Raji (cell line): ENCODE data around the gene FBXO24.

Experiments used
- POLR2A ChIP-seq: IDR thresholded peaks from 2 replicates; pipeline ENCODE4 v1.6.1; 2011; ENCODE audit warnings: low read depth, low read length, control low read depth; ENCODE audit not compliant: insufficient read depth

Gene FBXO24

DNA sequence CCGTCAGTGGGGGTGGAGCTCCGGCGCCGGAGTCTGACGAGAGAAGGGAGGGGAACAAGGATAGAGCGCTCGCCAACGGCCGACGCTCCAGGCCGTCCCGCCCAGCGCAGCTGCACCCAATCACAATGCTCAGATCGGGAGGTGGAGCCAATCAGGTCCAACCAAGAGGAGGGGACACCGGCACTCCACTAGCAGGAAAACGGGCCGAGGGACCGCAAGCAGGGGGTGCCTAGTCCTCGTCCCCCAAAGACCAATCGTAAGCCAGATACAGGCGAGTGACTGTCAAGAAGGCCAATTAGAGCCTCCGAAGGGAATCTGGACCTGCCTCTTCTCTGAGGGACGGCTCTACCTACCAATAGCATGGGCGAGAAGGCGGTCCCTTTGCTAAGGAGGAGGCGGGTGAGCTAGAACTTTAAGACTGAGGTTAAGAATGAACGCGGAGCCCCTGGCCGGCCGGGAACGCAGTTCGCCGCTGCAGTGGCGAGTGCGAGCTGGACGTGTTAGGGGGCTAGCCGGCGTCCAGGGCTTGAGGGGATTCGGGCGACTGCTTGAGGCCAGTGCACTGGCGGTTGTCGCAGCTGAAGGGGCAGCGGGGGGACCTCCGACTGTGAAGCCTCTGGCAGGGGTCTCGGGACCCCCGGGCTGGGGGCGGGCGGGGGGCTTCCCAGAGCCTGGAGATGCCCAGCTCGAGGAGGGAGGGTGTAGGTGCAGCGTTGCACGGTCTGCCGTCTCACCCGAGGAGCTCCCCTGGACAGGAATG, at the start of gene FBXO24:
FBXO24 (plus strand) TSS at position 63 of the 760 bp plus-strand sequence; CDS start at position 361, 298 bp downstream.
- peak; percentile 68 for TF ChIP-seq POLR2A

DNA sequence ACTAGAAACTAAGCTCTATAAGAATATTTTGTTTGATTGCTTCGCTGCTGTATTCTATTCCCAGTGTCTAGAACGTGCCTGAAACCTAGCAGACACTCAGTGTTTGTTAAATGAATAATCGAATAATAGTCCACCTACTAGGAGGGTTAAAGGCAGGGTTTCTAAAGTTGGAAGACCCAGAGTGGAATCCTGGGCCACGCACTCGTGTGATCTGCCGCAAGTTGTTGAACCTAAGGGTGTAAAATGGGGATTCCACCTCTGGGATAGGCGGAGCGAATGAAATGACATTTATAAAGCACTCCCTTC, 47.8 kb upstream of the FBXO24 start:
- TF ChIP-seq POLR2A: no peak

- TF ChIP-seq POLR2A: peak; percentile 63
Observed at GRCh38 chr7:100538654-100539435, 47.3 kb upstream of the FBXO24 start, which contains the start of gene AGFG2. AGFG2 (plus strand) TSS chr7:100539203; CDS start chr7:100539347, 144 bp downstream.

DNA sequence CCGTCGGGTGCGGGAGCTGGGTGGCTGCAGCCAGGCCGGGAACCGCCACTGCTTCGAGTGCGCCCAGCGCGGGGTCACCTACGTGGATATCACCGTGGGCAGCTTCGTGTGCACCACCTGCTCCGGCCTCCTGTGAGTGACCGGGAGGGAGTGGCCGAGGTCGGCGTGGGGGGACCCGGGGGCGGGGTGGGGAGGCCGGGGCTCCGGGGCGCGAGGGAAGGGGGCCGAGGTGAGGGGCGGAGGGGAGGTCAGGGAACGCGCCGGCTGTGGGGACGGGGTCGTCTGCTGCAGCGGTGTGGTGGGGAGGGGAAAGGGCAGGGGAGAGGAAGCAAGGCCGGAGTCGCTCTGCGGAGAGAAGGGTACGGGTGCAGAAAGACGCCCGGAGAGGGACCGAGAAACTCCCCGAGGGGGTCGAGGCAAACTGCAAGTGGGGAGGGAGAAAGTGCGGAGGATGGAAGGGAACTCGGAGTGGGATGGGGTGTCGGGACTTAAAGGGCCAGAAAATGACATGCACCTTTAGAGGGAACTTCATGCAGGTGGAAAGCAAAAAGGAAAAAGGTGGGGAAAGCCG, 46.6 kb upstream of the FBXO24 start:
- TF ChIP-seq POLR2A: no peak

- TF ChIP-seq POLR2A: no peak
Observed at GRCh38 chr7:100540073-100540723, 45.9 kb upstream of the FBXO24 start.

- TF ChIP-seq POLR2A: no peak
Observed at GRCh38 chr7:100543586-100543985, 42.5 kb upstream of the FBXO24 start.

DNA sequence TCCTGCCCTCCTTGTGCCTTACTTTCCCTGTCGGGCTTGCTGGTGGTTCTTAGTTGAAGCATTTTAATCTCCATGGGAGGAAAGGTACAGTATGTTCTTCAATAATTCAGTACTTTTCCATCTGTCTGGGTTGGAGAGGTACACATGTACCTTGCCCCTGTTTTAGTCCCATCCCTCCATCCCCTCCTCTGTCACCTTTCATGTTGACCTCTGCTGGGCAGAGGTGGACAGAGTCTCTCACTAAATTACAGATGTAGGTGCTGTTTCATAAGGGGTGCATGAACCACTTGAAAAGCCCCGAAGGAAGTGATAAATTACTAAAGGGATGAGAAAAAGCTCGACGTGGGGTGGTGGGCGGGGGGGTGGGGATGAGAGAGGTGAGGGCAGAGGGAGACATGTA, 41.7 kb upstream of the FBXO24 start:
- TF ChIP-seq POLR2A: no peak

GRCh38 chr7:100544967-100545359, 41.2 kb upstream of the FBXO24 start:
- TF ChIP-seq POLR2A: no peak

GRCh38 chr7:100545360-100546128, 40.6 kb upstream of the FBXO24 start:
- 0 out of 2 replicates have a peak, but pooled peaks have one; percentile 16 for TF ChIP-seq POLR2A

- TF ChIP-seq POLR2A: no peak
Observed at GRCh38 chr7:100546129-100546925, 39.8 kb upstream of the FBXO24 start.

- no peak for TF ChIP-seq POLR2A
Observed at GRCh38 chr7:100546926-100547800, 39.0 kb upstream of the FBXO24 start.

DNA sequence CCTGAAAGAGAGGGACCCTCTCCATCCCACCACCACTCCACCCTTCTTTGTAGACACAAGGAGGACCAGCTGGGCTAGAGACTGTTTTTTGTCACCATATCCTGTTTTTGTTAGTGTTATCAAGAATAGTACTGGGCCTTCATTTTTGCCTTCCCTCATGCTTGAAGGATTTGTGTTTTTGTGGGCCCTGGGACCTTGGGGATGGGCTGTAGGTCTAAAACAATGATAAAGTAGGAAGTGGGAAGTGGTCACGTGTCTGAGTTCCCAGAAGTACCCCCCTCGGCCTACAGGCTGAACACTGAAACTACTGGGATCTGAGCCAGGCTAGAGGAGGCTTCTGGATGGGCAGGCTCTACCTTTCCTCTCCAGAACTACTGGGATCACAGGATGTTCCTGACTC, 38.3 kb upstream of the FBXO24 start:
- no peak for TF ChIP-seq POLR2A

GRCh38 chr7:100552532-100552931, 33.6 kb upstream of the FBXO24 start:
- no peak for TF ChIP-seq POLR2A
